ENCODE measurements around the gene GNAZ. TPM values are rescaled to one million over a fixed set of nuclear protein-coding genes. Genes with fewer than 3 reads are reported as not detected.
A peak's percentile ranks its signal among the peaks of the same experiment; 100 is the strongest.

Gene GNAZ
- total and polyA plus RNA-seq, 8 donors: 4.3 to 18.8 (median 9.4) TPM

DNA sequence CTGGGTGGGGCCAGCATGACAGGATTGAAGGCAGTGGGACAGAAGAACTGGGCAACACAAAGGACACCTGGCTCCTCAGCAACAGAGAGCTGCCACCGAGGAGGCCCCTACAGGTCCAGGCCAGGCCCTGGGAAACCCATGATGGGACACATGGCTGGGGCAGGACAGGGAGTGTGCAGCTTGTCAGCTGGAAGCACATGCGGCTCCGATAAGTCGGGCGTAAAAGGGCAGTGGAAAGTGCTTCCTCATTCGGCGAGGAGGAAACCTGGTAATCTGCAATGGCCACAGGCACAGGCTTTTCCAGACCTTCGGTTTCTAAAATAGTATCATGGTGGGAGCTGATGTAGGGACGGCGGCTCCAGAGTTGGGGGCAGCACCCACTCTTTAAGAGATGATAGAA is 16.5 kb downstream of the GNAZ start:
- Histone ChIP-seq H3K9me3 (no peaks in the 10 kb centered on the region), H3K4me1 (peaks cover 6 to 43% (median 25%) of the 10 kb centered on the region in 4 donors), H3K27me3 (no peaks in the 10 kb centered on the region), H3K36me3 (peaks cover 0 to 6% (median 0%) of the 10 kb centered on the region in 4 donors), H3K4me3 (no peak overlapping the region), H3K27ac (peak overlapping the region in 1 of 5 donors; percentile 31)
- intact Hi-C loops (cut with DNase I; ENCODE audit: low total_unique reads): no loop called here
- DNase-seq: no peak
- 61 to 83% (median 75%) methylated on average over 10 of the region's 10 CpGs for WGBS, 5 donors
- no peak for TF ChIP-seq POLR2A (IDR thresholded peaks at IDR 0.05)
- no peak for TF ChIP-seq POLR2AphosphoS5 (IDR thresholded peaks at IDR 0.05)
- TF ChIP-seq, protein P1, sequence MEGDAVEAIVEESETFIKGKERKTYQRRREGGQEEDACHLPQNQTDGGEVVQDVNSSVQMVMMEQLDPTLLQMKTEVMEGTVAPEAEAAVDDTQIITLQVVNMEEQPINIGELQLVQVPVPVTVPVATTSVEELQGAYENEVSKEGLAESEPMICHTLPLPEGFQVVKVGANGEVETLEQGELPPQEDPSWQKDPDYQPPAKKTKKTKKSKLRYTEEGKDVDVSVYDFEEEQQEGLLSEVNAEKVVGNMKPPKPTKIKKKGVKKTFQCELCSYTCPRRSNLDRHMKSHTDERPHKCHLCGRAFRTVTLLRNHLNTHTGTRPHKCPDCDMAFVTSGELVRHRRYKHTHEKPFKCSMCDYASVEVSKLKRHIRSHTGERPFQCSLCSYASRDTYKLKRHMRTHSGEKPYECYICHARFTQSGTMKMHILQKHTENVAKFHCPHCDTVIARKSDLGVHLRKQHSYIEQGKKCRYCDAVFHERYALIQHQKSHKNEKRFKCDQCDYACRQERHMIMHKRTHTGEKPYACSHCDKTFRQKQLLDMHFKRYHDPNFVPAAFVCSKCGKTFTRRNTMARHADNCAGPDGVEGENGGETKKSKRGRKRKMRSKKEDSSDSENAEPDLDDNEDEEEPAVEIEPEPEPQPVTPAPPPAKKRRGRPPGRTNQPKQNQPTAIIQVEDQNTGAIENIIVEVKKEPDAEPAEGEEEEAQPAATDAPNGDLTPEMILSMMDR (IDR thresholded peaks at IDR 0.05): no peak
- no peak for TF ChIP-seq EP300 (IDR thresholded peaks at IDR 0.05)

DNA sequence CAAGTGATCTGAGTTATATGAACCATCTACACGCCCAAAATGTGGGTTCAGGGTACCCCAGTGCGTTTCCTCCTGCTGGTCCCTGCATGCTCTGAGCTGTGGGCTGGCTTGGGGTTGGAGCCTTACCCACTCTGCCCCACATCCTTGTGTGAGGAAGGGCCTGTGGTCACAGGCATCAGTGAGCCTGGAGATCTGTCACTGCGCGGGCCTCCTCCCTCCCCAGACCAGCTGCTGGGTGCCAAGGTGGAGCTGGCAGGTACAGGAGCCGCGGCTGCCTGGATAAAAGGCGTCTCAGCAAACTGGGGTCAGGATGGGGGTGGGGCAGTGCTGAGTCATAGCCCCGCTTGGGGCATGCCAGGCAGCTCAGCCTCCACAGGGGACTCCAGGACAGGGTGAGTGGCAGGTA is 17.9 kb downstream of the GNAZ start:
- peak in 1 of 2 donors; percentile 78 for DNase-seq
- WGBS, 5 donors: 35 to 61% (median 52%) methylated on average over 6 to 8 of the region's 8 CpGs
- no peak for TF ChIP-seq POLR2A (IDR thresholded peaks at IDR 0.05)
- no peak for TF ChIP-seq EP300 (IDR thresholded peaks at IDR 0.05)
- TF ChIP-seq, protein P1 (IDR thresholded peaks at IDR 0.05): no peak
- peak in 1 of 3 donors; percentile 19 for TF ChIP-seq POLR2AphosphoS5 (IDR thresholded peaks at IDR 0.05)
- peaks cover 0 to 6% (median 0%) of the 10 kb centered on the region in 4 donors for H3K36me3 ChIP-seq
- H3K9me3 ChIP-seq: no peaks in the 10 kb centered on the region
- no peak overlapping the region for H3K4me3 ChIP-seq
- peaks cover 6 to 51% (median 27%) of the 10 kb centered on the region in 4 donors for H3K4me1 ChIP-seq
- no peaks in the 10 kb centered on the region for H3K27me3 ChIP-seq
- intact Hi-C loops (cut with DNase I; ENCODE audit: low total_unique reads): no loop called here
- no peak overlapping the region for H3K27ac ChIP-seq

DNA sequence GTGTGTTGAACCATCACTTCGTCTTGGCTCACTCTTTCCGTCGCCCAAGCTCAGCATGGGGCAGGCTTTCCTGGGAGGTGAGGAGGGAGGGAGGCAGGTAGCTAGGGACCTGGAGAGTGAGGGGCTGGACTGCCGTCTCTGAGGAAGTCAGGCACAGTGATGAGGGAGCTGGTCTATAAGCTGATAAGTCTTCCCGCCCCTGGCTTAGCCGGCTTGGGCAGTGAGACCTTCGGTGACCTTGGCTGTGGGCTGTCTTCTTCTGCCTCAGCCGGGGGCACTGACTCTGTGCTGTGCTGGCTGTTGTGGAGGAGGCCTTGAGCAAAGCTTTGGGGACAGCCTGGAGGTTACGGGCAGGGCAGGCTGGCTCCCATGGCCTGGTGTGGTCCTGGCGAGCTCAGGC is 18.7 kb downstream of the GNAZ start:
- TF ChIP-seq, protein P1 (IDR thresholded peaks at IDR 0.05): no peak
- TF ChIP-seq EP300 (IDR thresholded peaks at IDR 0.05): no peak
- no peak for TF ChIP-seq POLR2A (IDR thresholded peaks at IDR 0.05)
- TF ChIP-seq POLR2AphosphoS5 (IDR thresholded peaks at IDR 0.05): no peak
- WGBS, 5 donors: 80 to 100% (median 86%) methylated on average over 4 to 10 of the region's 10 CpGs
- Histone ChIP-seq H3K36me3 (peaks cover 0 to 6% (median 0%) of the 10 kb centered on the region in 4 donors), H3K9me3 (no peaks in the 10 kb centered on the region), H3K4me1 (peaks cover 6 to 57% (median 29%) of the 10 kb centered on the region in 4 donors), H3K4me3 (no peak overlapping the region), H3K27me3 (no peaks in the 10 kb centered on the region), H3K27ac (no peak overlapping the region)
- intact Hi-C loops (cut with DNase I; ENCODE audit: low total_unique reads): no loop called here
- no peak for DNase-seq

DNA sequence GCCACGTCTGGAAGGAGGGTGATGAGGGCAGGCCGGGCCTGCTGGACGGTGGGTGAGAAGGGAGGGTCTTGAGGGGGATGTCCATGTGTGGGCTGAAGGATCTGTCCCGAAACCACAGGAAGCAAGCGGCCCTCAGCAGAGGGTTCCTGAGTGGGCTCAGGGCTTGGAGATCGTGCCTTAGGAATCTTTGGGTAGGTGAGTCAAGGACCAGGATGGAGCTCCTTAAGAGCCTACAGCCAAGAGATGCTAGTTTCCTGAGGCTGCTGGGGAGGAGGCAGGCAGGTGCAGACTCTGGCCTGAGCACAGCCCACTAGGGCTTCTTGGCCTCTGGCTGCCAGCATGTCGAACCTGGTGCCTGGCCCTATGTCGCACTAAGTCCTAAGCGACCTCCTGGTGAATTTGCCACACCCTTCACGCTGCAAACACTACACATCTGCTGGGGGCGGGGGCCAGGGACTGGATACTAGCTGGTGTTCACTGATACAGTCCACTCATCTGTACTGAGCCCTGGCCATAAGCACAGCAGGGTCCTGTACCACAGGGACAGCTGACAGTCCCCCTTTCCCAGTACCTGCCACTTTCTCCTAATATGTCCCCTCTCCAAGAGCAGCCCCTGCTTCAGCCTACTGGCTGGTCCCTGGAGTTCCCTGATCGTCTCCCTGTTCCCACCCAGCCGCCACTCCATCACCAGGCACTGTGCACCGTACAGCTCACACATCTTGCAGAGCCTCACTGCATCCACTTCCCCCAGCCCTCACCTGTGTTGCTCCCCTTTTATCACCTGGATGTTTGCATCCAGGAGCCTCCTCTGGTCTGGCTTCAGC is 19.5 kb downstream of the GNAZ start:
- Histone ChIP-seq H3K9me3 (no peaks in the 10 kb centered on the region), H3K4me1 (peaks cover 6 to 57% (median 29%) of the 10 kb centered on the region in 4 donors), H3K27ac (no peak overlapping the region), H3K27me3 (no peaks in the 10 kb centered on the region), H3K36me3 (peaks cover 0 to 6% (median 0%) of the 10 kb centered on the region in 4 donors), H3K4me3 (no peak overlapping the region)
- no peak for TF ChIP-seq POLR2A (IDR thresholded peaks at IDR 0.05)
- no peak for TF ChIP-seq POLR2AphosphoS5 (IDR thresholded peaks at IDR 0.05)
- TF ChIP-seq EP300 (IDR thresholded peaks at IDR 0.05): no peak
- 74 to 83% (median 79%) methylated on average over 14 of the region's 14 CpGs for WGBS, 5 donors
- DNase-seq: no peak
- intact Hi-C loops (cut with DNase I; ENCODE audit: low total_unique reads): no loop called here

DNA sequence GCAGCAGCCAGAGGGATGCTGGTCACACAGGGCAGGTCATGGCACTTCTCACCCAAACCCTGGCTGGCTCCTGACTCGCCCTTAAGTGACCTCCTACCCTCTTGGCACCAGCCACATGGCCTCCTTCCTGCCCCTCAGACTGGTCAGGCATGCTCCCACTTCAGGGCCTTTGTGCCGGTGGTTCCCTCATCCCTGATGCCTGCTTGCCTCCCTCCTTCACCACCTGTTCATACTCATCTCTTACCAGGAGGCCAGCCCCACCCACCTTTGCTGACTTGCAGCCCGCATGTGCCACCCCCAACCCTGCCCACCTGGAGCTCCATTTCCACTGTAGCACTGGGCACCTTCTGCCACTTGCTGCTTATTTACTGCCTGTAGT is 20.1 kb downstream of the GNAZ start:
- intact Hi-C loops (cut with DNase I; ENCODE audit: low total_unique reads): no loop called here

More for the DNA sequence above, 20.1 kb downstream of the GNAZ start:
- 45 to 81% (median 62%) methylated on average over 3 of the region's 3 CpGs for WGBS, 5 donors
- peaks cover 0 to 10% (median 2%) of the 10 kb centered on the region in 4 donors for H3K36me3 ChIP-seq
- H3K4me3 ChIP-seq: no peak overlapping the region
- no peak for DNase-seq
- H3K4me1 ChIP-seq: peaks cover 6 to 55% (median 28%) of the 10 kb centered on the region in 4 donors
- H3K27ac ChIP-seq: no peak overlapping the region
- no peaks in the 10 kb centered on the region for H3K9me3 ChIP-seq
- TF ChIP-seq EP300 (IDR thresholded peaks at IDR 0.05) (no peak), POLR2AphosphoS5 (IDR thresholded peaks at IDR 0.05) (no peak), POLR2A (IDR thresholded peaks at IDR 0.05) (no peak)
- TF ChIP-seq, protein P1 (IDR thresholded peaks at IDR 0.05): no peak
- no peaks in the 10 kb centered on the region for H3K27me3 ChIP-seq

Measured in stomach (tissue), 9 donors.